Measurements from ENCODE around the gene PDLIM7.

GRCh38 chr5:177507165-177507564 lies 9.8 kb upstream of the PDLIM7 start:
- no peak for TF ChIP-seq EP300 (IDR thresholded peaks at IDR 0.05; ENCODE audit: borderline replicate concordance in 1 of 2, low read depth in 1 of 2, low read length in 1 of 2)
- no peak for TF ChIP-seq ELF1 (IDR thresholded peaks at IDR 0.05)
- TF ChIP-seq, protein P1, sequence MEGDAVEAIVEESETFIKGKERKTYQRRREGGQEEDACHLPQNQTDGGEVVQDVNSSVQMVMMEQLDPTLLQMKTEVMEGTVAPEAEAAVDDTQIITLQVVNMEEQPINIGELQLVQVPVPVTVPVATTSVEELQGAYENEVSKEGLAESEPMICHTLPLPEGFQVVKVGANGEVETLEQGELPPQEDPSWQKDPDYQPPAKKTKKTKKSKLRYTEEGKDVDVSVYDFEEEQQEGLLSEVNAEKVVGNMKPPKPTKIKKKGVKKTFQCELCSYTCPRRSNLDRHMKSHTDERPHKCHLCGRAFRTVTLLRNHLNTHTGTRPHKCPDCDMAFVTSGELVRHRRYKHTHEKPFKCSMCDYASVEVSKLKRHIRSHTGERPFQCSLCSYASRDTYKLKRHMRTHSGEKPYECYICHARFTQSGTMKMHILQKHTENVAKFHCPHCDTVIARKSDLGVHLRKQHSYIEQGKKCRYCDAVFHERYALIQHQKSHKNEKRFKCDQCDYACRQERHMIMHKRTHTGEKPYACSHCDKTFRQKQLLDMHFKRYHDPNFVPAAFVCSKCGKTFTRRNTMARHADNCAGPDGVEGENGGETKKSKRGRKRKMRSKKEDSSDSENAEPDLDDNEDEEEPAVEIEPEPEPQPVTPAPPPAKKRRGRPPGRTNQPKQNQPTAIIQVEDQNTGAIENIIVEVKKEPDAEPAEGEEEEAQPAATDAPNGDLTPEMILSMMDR (IDR thresholded peaks at IDR 0.05): peak; percentile 37
- no peak for TF ChIP-seq NRF1 (IDR thresholded peaks at IDR 0.05; ENCODE audit: low read depth, low read length)
- no peak for TF ChIP-seq TAF1 (IDR thresholded peaks at IDR 0.05; ENCODE audit: borderline replicate concordance, low read depth, low read length)
- no peak for TF ChIP-seq YY1 (IDR thresholded peaks at IDR 0.05; ENCODE audit: low read depth)
- no peak for TF ChIP-seq CHD2 (IDR thresholded peaks at IDR 0.05; ENCODE audit: low read length, partially characterized antibody)
- no peak for TF ChIP-seq RXRA (IDR thresholded peaks at IDR 0.05; ENCODE audit: borderline replicate concordance, low read depth)
- no peak for TF ChIP-seq RAD21 (IDR thresholded peaks at IDR 0.05; ENCODE audit: low read length)
- no peak for TF ChIP-seq FOSL2 (IDR thresholded peaks at IDR 0.05; ENCODE audit: borderline replicate concordance, low read depth)
- no peak for TF ChIP-seq RFX5 (IDR thresholded peaks at IDR 0.05; ENCODE audit: low read length)
- no peak for TF ChIP-seq USF1 (IDR thresholded peaks at IDR 0.05; ENCODE audit: borderline replicate concordance, low read depth)
- no peak for TF ChIP-seq MAX (IDR thresholded peaks at IDR 0.05; ENCODE audit: low read depth)
